GM04503 (cell line): ENCODE data around the gene ZNF341.
"Not testable (repeated sequence)": the region's sequence is repeated elsewhere in the genome, so short reads cannot be mapped to it uniquely, and the experiment has no call there.

Source experiments
- DNase-seq: peaks from one replicate; pipeline ENCODE4 v3.0.0-alpha.2; 2012; ENCODE audit warnings: low read depth

Gene ZNF341

DNA sequence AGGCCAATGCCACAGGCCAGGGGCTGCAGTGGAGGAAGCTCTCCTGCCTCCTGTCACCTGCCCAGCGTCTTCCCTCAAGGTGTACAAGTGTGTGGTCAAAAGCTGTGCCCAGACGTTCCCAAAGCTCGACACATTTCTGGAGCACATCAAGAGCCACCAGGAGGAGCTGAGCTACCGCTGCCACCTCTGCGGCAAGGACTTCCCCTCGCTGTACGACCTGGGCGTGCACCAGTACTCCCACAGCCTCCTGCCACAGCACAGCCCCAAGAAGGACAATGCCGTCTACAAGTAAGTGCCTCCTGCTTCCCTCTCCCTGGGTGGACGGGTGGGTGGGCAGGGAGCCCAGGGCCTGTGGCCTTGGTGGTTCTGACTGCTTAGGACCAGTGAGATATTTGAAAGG lies 38.2 kb downstream of the ZNF341 start:
- DNase-seq, result no peak

DNA sequence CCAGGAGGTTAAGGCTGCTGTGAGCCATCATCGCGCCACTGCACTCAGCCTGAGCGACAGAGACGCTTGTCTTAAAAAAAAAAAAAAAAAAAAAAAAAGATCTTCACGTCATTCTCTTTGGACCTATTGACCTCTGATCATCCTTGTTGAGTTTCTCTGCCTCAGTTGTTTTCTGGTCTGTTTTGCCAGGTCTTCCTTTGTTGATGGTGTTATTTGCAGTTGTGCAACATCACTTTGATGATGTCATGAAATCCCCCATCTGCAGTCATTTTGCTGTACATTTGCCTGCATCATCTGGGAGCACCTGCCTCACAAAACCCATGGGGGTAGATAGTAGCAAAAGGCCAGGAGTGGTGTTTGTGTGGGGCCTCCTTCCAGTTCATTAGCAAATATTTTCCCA lies 40.1 kb downstream of the ZNF341 start:
- no peak for DNase-seq

DNA sequence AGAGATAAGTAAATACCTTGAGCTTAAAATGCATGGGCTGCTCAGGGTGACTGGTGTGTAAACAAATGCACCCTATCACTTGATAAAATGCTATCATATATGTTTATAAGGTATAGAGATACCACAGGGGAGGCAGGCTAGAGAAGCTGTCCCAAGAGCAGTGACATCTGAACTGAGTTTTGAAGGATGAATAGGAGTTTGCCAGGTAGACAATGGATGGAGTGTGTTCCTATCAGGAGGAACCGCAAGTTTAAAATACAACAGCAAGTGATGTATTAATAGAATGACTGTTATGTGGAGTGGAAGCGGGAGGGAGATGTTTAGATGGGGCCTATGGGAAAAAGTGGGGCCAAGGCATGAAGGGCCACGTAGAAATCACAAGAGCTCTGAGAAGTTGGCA lies 40.6 kb downstream of the ZNF341 start:
- DNase-seq, result no peak

DNA sequence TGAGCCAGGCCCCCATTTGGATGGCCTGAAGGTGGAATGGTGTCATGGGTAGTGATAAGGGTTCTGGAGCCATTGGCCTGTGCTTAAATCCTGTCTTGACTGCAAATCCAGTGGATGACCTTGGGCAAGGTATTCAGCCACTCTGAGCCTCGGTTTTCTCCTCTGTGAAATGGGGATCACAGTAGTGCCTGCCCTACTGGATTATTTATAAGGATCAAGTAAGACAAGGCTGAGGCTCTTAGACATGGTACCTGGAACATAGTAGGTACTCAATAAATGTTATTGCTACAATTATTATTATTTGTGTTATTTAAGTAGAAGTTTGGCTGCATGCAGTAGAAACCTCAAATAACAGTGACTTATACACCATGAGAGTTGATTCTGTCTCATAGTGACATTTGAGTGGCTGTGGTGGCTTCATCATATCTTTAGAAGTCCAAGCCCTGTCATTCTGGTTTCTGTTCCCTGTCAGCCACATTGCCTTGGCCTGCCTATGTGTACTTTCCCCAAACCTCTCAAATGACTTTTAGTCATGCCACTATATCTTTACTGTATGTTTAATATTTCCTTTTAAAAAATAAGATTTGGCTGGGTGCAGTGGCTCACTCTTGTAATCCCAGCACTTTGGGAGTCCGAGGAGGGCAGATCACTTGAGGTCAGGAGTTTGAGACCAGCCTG lies 41.8 kb downstream of the ZNF341 start:
- DNase-seq, result no peak

DNA sequence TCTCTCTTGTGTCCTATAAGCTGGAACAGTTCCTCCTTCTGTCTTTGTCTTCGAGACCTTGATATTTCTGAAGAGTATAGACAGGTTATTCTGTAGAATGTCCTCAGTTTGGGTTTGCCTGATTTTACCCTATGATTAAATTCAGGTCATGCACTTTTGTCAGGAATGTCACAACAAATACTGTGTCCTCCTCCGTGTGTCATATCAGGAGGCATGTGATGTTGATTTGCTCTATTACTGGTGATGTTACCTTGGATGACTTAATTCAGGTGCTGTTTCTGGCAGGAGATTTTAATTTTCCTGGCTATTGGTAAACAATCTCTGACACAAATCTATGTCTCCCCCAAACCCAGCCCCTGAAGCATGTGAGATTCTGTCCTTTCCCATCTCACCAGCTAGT lies 46.0 kb downstream of the ZNF341 start:
- no peak for DNase-seq

DNA sequence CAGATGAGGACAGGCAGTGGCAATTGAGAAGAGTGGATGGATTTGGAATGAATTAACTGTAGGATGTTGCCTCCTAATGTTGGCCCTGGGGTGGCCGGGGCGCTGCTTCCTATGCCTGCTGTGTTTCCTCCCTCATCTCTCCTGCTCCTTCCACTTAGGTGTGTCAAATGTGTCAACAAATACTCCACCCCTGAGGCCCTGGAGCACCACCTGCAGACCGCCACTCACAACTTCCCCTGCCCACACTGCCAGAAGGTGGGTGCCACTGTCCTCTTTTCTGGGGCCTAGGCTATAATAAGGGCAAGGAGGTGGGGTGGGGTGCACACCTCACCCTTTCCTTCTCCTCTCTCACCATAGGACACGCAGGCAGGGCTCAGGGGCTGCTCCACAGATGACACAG lies 49.3 kb downstream of the ZNF341 start:
- DNase-seq, result no peak

DNA sequence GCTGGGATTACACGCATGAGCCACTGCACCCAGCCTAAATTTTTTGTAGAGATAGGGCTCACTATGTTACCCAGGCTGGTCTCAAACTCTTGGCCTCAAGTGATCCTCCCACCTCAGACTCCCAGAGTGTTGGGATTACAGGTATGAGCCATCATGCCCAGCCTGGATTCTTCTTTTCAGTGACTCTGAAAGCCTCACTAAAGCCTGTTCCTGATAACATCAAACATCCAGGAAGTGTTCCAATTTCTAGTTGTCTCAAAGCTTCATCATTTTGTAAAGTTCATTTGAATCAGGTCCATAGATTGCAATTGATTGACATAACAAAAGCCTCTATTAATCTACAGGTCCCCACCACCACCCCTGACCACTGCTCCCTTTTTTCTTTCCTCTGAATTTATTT lies 50.1 kb downstream of the ZNF341 start:
- DNase-seq, result no peak

DNA sequence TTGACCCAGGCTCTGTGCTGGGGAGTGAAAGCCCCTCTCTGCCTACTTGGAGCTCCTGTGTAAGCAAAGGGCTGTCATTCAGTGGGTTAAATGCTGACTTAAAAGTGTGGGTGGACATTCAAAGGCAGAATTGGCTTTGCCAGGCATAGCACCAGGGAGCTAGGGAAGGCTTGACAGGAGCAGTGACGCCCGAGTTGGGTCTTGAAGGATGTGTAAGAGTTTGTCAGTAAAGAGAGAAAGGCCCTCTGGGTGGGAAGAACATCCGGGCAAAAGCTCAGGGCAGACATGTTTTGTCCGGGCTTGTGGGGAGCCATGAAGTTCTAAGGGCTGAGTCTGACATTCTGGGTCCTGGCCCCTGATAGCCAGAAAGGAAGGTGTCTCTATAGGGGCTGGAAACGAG lies 51.5 kb downstream of the ZNF341 start:
- DNase-seq, result no peak

DNA sequence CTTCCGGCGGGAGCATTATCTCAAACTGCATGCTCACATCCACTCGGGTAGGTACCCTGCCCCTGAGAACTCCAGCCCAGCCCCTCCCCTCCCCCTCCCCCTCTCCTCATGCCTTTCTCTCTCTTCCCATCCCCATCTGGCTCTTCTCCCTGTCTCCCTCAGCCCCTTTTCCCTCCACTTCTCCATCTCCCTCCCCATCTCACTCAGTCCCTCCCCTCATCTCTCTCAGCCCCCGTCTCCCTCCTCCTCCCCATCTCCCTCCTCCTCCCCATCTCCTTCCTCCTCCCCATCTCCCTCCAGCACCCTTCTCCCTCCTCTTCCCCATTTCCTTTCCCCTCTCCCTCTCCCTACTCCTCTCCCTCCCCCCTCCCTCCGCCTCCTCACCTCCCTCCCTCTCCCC lies 52.0 kb downstream of the ZNF341 start:
- no peak for DNase-seq

DNA sequence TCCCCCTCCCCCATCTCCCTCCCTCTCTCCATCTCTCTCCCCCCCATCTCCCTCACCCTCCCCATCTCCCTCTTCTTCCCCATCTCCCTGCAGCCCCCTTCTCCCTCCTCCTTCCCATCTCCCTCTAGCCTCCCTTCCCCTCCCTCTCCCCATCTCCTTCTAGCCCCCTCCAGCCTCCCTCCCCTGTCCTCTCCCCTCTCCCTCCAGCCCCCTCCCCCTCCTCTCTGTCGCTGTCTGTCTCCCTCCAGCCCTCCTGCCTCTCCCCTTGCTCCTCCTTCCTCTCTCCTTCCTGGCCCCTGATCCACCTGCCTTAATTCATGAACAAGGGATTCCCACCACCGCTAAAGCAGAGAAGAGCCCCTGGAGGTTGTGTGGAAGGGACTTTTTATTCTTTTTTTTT lies 52.4 kb downstream of the ZNF341 start:
- no peak for DNase-seq

DNA sequence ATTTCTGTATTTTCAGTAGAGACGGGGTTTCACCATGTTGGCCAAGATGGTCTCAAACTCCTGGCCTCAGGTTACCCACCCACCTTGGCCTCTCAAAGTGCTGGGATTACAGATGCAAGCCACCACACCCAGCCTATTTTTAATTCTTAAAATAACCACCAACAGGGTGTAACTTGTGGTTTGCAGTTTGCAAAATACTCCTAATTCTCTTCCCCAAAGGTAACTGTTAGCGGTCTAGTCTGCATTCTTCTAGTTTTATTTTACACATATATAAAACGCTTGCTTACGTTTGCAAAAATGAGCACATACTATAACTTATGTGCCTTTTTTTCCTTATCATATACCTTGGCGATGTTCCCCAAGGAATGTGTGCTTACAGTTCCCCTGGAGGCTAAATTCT lies 53.7 kb downstream of the ZNF341 start:
- no peak for DNase-seq

DNA sequence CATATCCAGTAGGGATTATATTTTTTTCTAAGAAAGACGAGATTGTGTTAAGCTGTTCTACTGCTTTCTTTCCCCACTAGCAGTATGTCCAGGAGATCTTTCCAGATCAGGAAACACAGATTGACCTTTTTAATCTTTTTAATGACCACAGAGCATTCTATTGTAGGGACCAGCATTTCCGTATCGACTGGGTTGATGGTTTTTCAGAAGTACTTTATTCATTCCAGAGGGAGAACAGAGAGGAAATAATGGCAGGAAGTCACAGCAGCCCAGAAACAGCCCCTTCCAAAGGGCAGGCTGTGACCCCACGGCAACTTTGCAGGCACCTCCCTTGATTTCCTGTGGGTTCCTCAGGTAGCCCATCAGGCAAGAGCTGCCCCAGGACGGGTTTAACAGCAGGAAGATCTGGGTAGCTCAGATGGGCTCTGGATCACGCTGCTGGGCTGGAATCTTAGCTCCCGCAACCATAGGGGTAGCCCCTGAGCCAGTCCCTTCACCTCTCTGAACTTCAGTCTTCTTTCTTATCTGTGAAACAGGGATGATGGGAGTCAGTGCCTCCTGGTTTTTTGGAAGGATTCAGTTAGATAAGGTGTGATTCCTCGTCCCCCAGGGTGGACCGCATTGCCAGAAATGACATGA lies 55.6 kb downstream of the ZNF341 start:
- DNase-seq, result no peak

DNA sequence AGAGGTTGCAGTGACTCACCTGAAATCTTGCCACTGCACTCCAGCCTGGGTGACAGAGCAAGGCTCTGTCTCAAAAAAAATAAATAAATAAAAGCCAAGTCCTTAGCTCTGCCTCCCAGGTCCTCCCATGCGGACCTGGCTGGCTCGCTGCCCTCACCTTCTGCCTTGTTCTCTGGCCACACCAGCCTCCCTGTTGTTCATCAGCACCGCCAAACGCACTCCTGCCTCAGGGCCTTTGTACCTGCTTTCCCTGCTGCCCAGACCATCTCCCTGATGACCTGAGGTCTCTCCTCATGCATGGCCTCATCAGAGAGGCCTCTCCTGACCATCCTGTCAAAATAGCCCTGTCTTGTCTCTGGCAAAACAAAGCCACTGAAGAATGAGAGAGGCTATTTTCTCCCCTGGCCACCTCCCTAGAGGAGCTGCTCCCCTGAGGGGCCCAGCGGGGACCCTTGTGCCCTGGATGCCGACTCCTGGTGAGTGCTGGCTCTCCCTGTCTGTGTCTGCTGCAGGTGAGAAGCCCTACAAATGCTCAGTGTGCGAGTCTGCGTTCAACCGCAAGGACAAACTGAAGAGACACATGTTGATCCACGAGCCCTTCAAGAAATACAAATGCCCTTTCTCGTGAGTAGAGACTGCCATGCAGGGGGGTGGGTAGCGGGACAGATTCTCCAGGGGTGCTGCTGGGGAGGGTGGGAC lies 56.7 kb downstream of the ZNF341 start:
- no peak for DNase-seq

DNA sequence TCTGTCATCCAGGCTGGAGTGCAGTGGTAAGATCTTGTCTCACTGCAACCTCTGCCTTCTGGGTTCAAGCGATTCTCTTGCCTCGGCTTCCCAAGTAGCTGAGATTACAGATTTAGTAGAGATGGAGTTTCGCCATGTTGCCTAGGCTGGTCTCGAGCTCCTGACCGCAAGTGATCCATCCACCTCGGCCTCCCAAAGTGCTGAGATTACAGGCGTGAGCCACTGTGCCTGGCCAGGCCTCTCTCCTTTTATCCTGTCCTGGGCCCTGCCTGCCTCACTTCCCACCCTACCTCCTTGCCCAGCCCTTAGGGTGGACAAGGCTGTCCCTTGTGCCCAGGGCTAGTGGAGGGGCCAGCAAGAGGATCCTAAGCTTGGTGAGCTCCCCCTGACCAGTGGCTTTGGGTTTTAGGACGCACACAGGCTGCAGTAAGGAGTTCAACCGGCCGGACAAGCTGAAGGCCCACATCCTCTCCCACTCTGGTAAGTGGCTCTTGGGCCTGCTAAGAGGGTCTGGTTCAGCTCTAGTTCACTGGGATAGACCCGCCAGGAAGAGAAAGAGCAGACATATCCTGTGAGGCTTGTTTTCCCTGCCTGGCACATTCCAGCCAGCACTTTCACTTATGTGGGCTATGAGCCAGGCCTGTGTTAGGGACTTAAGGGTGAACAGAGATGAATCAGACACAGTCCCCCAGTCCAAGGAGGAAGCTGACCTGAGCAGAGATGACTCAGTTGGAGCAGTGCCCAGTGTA lies 57.5 kb downstream of the ZNF341 start:
- DNase-seq, result peak; percentile 66

DNA sequence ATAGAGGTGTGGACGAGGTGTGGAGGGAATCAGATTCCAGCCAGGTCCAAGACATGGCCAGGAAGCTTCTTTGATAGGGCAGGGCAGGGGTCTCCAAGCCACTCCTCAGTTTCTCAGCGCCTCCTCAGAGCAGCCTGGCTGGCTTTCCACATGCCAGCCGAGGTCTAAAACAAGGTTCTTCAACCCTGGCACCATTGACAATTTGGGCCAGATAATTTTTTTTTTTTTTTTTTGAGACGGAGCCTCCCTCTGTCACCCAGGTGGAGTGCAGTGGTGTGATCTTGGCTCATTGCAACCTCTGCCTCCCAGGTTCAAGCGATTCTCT lies 58.0 kb downstream of the ZNF341 start:
- DNase-seq, result no peak

DNA sequence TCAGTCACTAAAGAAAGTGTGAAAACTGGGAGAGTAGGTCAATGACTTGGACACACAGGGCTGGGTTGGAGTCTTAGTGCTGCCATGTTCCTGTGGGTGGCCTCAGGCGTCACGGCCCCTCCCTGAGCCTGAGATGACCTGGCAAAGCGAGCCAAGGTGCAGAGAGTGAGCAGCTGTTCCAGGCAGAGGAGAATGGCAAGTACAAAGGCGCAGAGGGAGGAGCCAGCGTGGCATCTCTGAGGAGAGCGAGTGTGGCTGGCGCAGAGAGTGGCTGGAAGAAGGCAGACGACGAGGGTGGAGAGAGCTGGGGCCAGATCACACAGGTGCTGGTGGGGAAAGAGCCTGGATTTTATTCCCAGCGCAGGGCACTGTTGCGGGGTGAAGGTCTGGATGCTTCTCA lies 58.8 kb downstream of the ZNF341 start:
- no peak for DNase-seq

DNA sequence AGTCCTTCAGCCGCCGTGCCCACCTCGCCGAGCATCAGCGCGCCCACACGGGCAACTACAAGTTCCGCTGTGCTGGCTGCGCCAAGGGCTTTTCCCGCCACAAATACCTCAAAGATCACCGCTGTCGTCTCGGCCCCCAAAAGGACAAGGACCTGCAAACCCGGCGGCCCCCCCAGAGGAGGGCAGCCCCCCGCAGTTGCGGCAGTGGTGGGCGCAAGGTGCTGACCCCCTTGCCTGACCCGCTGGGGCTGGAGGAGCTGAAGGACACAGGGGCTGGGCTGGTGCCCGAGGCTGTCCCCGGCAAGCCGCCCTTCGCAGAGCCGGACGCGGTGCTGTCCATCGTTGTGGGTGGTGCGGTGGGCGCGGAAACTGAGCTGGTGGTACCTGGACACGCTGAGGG lies 59.2 kb downstream of the ZNF341 start:
- no peak for DNase-seq

DNA sequence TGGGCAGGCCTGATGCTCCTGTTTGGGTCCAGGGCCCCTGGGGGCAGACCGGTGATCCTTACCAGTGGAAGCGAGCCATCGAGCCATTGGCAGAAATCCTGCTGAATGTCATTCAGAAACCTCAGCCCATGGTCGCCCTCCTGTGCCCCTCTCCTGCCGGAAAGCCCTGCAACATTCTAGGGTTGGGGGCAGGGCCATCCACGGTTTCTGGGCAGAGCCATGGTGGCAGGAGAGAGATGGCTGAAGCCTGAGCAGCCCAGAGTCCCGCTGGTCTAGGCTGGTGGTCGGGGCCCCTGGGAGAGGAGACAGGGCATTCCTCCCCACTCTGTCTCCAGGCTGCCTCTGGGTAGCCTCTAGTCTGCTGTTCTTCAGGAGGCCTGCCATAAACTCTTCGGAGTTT lies 59.7 kb downstream of the ZNF341 start:
- no peak for DNase-seq

DNA sequence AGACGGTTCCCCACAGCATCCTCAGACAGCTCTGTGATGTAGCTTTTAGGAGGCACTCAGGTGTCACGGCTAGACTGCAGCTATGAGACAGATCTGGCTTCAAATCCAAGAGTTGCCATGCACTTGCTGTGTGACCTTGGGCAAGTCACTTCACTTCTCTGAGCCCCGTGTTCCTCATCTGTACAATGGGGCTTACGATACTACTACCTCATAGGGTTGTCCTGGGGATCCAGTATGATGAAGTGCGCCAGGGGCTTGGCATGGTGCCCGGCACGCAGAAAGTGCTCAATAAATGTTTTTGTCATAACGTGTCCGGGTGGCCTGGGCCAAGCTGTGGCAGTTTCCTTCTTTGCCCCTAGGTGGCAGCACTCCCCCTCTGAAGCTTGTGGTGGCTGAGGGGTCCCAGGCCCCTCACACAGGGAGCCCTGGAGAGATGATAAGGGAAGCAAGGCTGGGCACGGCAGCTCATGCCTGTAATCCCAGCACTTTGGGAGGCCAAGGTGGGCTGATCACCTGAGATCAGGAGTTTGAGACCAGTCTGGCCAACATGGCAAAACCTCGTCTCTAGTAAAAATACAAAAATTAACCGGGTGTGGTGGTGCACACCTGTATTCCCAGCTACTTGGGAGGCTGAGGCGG lies 60.3 kb downstream of the ZNF341 start:
- no peak for DNase-seq

DNA sequence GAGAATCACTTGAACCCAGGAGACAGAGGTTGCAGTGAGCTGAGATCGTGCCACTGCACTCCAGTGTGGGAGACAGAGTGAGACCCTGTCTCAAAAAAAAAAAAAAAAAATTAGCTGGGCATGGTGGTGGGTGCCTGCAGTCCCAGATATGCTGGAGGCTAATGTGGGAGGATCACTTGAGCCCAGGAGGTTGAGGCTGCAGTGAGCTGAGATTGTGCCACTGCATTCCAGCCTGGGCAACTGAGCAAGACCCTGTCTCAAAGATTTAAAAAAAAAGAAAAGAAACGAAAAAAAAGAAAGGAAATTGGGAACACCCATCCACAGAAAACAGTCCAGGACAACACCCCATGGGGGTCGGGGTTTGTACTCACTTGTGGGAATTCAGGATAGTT lies 60.8 kb downstream of the ZNF341 start:
- not testable (repeated sequence) for DNase-seq

DNA sequence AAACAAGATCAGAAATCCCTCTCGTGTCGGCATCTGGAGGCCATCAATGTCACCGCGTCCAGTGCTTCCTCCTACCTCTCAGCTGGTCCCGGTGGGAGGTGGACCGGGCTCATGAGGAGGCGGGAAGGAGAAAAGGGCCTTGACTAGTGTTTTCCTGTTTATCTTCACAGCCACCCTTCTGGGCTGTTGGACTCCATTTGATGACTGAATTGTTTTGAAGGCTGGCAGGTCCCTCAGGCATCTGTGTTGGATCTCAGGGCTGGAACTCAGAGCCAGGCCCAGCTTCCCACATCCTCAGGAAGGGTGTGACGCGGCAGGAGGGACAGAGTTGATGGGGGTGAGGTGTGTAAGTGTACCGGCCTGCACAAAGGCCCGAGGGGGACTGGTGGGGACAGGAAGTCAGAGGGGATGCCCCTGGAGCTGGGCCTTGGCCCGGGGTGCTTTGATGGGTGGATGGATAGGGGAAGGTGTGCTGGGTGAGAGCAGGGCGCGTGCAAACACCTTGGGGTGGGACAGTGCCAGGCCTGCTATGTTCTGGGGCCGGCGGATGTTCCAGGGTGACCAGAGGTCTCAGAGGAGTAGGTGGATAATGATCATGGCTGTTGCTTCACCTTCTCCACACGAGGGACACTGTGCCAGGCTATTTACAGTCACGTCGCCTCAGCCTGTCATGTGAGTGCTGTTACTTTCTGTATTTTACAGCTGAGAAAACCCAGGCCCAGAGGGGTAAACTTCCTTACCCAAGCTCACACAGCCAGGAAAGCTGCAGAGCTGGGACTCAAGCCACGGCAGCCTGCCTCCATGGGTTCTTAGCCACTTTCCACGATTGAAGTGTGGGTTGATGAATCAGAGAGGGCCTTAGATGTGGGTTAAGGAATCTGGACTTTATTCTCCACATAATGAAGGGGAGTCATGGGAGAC lies 61.5 kb downstream of the ZNF341 start:
- no peak for DNase-seq
